Panc1 (cell line): ENCODE results near the gene CAPS.

Experiments
- POLR2AphosphoS5 ChIP-seq: IDR thresholded peaks from 2 replicates; pipeline ENCODE4 v1.6.1; 2012; ENCODE audit warnings: mild to moderate bottlenecking, low read depth, low read length, moderate library complexity
- TF ChIP-seq, protein P1 (sequence below): fragments of 450-650 bp; IDR thresholded peaks from 2 replicates; pipeline ENCODE4 v1.5.1; 2017; ENCODE audit warnings: mild to moderate bottlenecking

DNA sequence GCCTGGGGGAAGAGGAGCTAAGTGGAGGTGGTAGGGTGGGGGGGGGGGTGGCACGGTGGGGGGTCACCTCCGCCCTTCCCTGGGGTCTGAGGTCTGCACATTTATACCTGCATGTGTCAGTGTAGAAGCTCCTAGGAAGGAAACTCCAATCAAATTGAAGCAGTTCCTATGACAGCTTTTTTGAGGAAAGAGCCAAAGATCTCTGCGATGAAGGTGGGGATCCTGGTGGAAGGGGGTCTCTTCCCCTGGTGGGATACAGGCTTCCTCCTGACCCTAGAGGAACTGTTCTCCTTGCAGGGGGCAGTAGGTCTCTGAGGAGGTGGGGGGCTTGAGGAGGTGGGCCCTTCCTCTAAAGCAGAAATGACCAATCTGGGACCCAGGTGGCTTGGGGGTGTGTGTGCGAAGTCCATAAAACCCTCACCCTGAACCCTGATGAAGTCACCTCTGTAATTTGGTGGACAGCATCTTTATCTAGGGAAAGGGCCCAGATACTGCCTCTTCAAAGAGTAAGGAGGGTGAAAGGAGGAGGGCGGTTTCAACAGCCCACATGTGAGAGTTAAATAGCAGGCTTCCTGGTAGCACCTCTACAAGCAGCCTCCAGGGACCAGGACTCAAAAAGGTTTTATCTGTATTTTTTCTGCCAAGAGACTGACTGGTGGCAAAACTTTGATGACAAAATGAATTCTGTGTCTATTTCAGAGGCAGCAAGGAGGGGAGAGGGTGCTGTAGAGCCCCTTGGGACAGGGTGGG is 50.9 kb downstream of the CAPS start:
- TF ChIP-seq, protein P1, sequence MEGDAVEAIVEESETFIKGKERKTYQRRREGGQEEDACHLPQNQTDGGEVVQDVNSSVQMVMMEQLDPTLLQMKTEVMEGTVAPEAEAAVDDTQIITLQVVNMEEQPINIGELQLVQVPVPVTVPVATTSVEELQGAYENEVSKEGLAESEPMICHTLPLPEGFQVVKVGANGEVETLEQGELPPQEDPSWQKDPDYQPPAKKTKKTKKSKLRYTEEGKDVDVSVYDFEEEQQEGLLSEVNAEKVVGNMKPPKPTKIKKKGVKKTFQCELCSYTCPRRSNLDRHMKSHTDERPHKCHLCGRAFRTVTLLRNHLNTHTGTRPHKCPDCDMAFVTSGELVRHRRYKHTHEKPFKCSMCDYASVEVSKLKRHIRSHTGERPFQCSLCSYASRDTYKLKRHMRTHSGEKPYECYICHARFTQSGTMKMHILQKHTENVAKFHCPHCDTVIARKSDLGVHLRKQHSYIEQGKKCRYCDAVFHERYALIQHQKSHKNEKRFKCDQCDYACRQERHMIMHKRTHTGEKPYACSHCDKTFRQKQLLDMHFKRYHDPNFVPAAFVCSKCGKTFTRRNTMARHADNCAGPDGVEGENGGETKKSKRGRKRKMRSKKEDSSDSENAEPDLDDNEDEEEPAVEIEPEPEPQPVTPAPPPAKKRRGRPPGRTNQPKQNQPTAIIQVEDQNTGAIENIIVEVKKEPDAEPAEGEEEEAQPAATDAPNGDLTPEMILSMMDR = no peak
- no peak for TF ChIP-seq POLR2AphosphoS5
